ENCODE data around the gene IPO11. TPM values are rescaled to one million over a fixed set of nuclear protein-coding genes. Genes with fewer than 3 reads are reported as not detected.
A peak's percentile ranks its signal among the peaks of the same experiment; 100 is the strongest.

The IPO11 gene
- total RNA-seq, 6 experiments from 2014 or later = 33.4 to 43.3 (median 38.4) TPM

GRCh38 chr5:62640446-62640845 is 227.9 kb downstream of the IPO11 start:
- Mint-ChIP-seq H3K9me3 (no peaks in the 10 kb centered on the region), H3K36me3 (ENCODE audit: low read depth) (no peaks in the 10 kb centered on the region), H3K27me3 (ENCODE audit: insufficient read depth) (no peaks in the 10 kb centered on the region), H3K4me3 (no peak overlapping the region), H3K4me1 (ENCODE audit: low read depth) (no peaks in the 10 kb centered on the region), H3K27ac (no peak overlapping the region)
- TF ChIP-seq CTCF (IDR thresholded peaks at IDR 0.05) = no peak
- no peak for DNase-seq

GRCh38 chr5:62642468-62642867 is 229.9 kb downstream of the IPO11 start:
- no peak overlapping the region for H3K4me3 Mint-ChIP-seq
- no peak overlapping the region for H3K27ac Mint-ChIP-seq
- no peaks in the 10 kb centered on the region for H3K27me3 Mint-ChIP-seq (ENCODE audit: insufficient read depth)
- no peak for TF ChIP-seq CTCF (IDR thresholded peaks at IDR 0.05)
- DNase-seq = no peak
- H3K36me3 Mint-ChIP-seq (ENCODE audit: low read depth) = no peaks in the 10 kb centered on the region
- H3K9me3 Mint-ChIP-seq = no peaks in the 10 kb centered on the region
- H3K4me1 Mint-ChIP-seq (ENCODE audit: low read depth) = no peaks in the 10 kb centered on the region

- Mint-ChIP-seq H3K4me1 (ENCODE audit: low read depth) (no peaks in the 10 kb centered on the region), H3K27me3 (ENCODE audit: insufficient read depth) (peaks cover 3% of the 10 kb centered on the region; the same call in 1 of the 2 replicates), H3K4me3 (no peak overlapping the region), H3K9me3 (no peaks in the 10 kb centered on the region), H3K27ac (no peak overlapping the region), H3K36me3 (ENCODE audit: low read depth) (no peaks in the 10 kb centered on the region)
- DNase-seq = no peak
- 0 out of 2 replicates have a peak, but pooled peaks have one; percentile 15 for TF ChIP-seq CTCF (IDR thresholded peaks at IDR 0.05)
Measured at GRCh38 chr5:62643556-62644451, 231.2 kb downstream of the IPO11 start.

DNA sequence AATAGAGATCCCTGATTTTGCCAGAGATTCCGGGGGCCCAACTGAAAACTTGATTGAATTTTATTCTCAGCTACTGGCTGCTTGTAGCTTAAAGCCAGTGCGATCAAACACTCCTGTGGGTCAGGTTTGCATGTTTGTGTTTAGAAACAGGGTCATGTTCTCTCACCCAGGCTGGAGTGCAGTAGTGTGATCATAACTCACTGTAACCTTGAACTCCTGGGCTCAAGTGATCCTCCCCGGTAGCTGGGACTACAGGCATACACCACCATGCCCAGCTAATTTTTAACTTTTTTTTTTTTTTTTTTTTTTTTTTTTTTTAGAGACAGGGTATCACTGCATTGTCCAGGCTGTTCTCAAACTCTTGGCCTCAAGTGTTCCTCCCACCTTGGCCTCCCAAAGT is 232.7 kb downstream of the IPO11 start:
- Mint-ChIP-seq H3K4me1 (ENCODE audit: low read depth) (peaks cover 8% of the 10 kb centered on the region), H3K9me3 (no peaks in the 10 kb centered on the region), H3K4me3 (no peak overlapping the region), H3K36me3 (ENCODE audit: low read depth) (no peaks in the 10 kb centered on the region), H3K27me3 (ENCODE audit: insufficient read depth) (peaks cover 3% of the 10 kb centered on the region; the same call in 1 of the 2 replicates), H3K27ac (no peak overlapping the region)
- TF ChIP-seq CTCF (IDR thresholded peaks at IDR 0.05) = no peak
- no peak for DNase-seq

DNA sequence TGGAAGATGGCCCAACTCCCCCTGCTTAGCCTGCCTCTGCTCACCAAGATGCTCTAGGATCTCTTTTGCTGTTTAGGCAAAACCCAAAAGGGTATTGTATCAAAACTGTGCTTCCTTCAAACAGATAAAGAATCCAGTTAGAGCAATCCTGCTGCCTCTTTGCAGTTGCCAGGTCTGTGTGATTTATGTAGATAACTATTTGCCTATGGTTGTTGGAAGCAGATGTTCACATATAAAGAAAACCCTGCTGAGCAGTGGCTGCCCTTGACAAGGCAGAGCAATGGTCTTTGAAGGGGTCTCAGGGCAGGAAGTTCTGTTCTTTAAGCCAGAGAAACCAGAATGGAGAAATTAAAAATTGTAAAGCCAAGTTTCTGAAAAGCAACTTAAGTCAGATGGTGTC is 234.7 kb downstream of the IPO11 start:
- no peaks in the 10 kb centered on the region for H3K36me3 Mint-ChIP-seq (ENCODE audit: low read depth)

More for the DNA sequence above, 234.7 kb downstream of the IPO11 start:
- DNase-seq = no peak
- H3K4me3 Mint-ChIP-seq = no peak overlapping the region
- H3K9me3 Mint-ChIP-seq = no peaks in the 10 kb centered on the region
- peaks cover 3% of the 10 kb centered on the region; the same call in 1 of the 2 replicates for H3K27me3 Mint-ChIP-seq (ENCODE audit: insufficient read depth)
- TF ChIP-seq CTCF (IDR thresholded peaks at IDR 0.05) = no peak
- peaks cover 10% of the 10 kb centered on the region for H3K4me1 Mint-ChIP-seq (ENCODE audit: low read depth)
- H3K27ac Mint-ChIP-seq = no peak overlapping the region

Data from HFFc6 (cell line).